DND-41 (cell line): ENCODE measurements around the gene SMURF2.

Experiments used
- EZH2 ChIP-seq: IDR thresholded peaks from 3 replicates; pipeline ENCODE4 v1.6.1; 2012; ENCODE audit warnings: borderline replicate concordance, low read depth, mild to moderate bottlenecking, moderate library complexity, low read length, inconsistent platforms; ENCODE audit not compliant: severe bottlenecking
- TF ChIP-seq, protein P1 (sequence below): IDR thresholded peaks from 2 replicates; pipeline ENCODE4 v1.5.1; 2012; ENCODE audit warnings: borderline replicate concordance, low read length, moderate library complexity, mild to moderate bottlenecking; ENCODE audit not compliant: poor library complexity, severe bottlenecking; ENCODE audit errors: extremely low read depth

DNA sequence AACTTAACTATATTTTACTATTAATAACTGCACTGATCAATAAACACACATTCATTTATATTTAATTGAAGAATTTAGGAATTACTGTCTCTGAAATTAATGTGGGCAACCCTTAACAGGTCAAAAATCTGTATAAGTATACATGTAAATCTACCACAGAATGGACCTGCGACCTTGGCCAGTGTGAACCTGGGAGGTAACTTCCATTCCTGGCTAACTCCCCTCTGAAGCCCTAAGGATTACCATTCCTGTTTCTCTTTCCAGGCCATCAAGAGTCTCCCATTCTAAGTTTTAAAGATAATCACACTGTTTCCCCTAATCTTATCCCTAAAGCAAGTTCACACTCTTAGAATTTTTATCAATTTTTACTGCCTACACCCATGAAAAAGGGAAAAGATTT lies 58.1 kb downstream of the SMURF2 start:
- TF ChIP-seq, protein P1, sequence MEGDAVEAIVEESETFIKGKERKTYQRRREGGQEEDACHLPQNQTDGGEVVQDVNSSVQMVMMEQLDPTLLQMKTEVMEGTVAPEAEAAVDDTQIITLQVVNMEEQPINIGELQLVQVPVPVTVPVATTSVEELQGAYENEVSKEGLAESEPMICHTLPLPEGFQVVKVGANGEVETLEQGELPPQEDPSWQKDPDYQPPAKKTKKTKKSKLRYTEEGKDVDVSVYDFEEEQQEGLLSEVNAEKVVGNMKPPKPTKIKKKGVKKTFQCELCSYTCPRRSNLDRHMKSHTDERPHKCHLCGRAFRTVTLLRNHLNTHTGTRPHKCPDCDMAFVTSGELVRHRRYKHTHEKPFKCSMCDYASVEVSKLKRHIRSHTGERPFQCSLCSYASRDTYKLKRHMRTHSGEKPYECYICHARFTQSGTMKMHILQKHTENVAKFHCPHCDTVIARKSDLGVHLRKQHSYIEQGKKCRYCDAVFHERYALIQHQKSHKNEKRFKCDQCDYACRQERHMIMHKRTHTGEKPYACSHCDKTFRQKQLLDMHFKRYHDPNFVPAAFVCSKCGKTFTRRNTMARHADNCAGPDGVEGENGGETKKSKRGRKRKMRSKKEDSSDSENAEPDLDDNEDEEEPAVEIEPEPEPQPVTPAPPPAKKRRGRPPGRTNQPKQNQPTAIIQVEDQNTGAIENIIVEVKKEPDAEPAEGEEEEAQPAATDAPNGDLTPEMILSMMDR: no peak
- no peak for TF ChIP-seq EZH2
